HG03520 (cell line): Measurements from ENCODE around the gene PEF1.

Source experiments
- ATAC-seq: cut with Tn5 transposase; IDR thresholded peaks from one replicate; pipeline ENCODE4 v1.9.1; 2021; ENCODE audit warnings: mild to moderate bottlenecking, moderate library complexity; ENCODE audit not compliant: unreplicated experiment

Gene PEF1

GRCh38 chr1:31633117-31633516, 11.6 kb downstream of the PEF1 start:
- ATAC-seq = no peak

GRCh38 chr1:31632649-31633048, 12.0 kb downstream of the PEF1 start:
- no peak for ATAC-seq

DNA sequence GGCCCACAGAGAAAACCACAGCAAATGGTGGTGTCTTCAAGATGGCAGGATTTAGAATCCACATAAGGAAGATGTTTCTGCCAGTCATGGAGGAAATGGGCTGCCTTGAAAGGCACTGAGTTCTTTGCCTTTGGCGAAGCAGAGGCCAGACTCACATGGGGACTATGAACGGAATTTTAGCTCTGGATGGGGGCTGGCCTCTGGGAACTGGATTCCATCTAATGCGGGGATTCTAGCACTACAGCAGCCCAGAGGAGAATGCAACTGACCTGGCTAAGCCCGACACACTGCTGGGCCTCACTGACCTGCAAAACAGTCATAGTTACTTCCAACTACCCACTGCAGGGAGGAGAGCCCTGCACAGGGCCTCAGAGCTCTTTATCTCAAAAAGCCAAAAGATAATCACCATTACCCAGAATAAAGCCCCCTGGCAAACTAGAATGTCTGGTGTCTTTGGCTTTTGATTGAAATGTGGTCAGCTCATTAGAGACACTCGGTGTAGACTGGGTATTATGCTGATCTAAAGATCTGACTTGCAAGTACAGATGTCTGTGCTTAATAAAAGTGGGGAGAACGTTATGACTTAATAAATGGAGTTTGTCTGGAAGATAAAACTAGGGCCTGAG, 15.6 kb downstream of the PEF1 start:
- ATAC-seq = no peak

DNA sequence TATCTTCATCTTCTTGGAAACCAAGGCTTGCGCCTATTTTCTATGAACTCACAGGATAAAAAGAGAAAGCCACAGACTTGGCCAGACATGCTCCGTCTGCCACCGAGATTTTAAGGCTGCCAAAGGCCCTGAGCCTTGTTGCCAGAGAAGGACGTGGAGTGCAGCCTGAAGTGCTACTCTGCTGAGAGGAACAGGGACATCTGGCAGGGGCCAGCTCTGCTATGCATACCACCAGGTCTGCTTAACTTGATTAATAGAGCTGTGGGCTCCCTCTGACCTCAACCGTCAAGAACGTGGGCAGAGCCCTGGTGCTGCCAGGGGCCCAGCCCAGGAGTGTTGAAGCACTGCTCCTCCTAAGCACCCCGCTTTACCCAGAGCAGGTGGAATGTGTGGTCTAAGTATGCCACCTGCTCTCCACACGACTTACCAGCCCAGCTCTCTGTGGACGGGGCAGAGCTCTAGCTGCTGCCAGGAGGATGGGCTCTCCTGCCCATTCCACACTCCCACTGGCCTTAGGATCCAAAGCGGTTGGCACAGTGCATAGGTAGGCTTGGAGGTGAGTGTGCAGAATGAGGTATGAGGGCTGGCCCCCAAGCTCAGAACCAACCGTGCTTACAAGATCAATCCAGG, 16.6 kb downstream of the PEF1 start:
- ATAC-seq = no peak

GRCh38 chr1:31627301-31627929, 17.3 kb downstream of the PEF1 start:
- ATAC-seq = no peak

DNA sequence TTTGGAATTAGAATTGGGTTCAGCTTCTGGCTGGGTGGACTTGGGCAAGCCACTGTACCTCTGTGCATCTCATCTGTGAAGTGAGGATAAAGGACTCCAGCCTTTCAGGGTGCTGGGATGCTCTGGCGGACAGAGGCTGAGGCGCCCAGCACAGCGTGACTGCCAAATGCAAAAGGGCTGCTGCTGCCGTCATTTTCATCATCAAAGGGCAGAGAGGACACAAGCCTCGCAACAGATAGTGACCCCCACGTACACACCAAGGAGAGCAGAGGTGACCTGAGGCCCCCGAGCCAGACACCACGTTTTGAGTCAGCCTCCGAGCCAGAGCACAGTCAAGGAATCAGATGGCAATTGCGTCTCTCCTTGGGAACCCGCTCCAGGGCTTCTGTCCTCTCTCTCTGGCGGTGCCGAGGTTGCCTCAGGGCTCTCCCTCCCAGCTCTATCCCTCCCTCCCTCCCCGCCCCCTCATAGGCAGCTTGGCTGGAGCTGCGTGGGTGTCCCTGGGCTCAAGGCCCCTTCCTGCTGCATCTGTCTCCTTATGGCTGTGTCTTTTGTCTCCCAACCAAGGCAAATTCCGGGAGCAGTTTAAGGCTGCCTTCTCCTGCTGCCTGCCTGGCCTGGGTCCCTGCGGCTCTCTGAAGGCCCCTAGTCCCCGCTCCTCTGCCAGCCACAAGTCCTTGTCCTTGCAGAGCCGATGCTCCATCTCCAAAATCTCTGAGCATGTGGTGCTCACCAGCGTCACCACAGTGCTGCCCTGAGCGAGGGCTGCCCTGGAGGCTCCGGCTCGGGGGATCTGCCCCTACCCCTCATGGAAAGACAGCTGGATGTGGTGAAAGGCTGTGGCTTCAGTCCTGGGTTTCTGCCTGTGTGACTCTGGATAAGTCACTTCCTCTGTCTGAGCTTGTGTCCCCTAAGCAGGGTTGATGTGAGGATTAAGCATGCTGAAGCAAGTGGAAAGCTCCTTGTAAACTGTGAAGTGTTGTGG, 18.2 kb downstream of the PEF1 start:
- no peak for ATAC-seq

DNA sequence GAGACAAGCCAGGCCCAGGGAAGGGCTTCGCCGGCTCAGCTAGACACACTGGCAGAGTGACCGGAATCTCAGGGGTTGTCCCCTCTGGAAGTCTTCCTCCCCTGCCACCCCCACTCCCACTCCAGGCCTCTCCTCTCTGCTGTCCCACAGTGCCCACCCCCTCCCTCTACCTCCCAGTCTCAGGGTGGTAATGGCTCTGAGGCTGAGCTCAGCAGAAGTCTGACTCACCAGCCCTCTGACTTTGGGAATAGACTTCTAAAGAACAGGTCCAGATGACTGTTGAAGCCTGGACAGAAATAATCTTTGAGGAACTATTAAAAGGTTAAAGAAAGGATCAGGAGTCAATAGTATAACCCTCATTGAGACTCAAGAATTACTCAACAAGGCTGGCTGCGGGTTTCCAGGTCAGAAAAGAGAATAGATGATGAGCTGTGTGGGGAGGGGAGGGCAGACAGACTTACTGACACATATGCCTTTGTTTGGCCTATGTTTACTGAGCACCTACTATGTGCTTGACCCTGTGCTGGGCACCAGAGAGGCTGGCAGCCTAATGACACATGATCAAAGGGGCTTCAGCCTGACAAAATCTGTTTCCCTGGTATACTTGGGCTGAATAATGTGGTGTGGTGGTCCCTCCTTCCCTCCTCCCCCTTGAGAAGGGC, 19.0 kb downstream of the PEF1 start:
- no peak for ATAC-seq

GRCh38 chr1:31624731-31625514, 19.8 kb downstream of the PEF1 start:
- no peak for ATAC-seq

DNA sequence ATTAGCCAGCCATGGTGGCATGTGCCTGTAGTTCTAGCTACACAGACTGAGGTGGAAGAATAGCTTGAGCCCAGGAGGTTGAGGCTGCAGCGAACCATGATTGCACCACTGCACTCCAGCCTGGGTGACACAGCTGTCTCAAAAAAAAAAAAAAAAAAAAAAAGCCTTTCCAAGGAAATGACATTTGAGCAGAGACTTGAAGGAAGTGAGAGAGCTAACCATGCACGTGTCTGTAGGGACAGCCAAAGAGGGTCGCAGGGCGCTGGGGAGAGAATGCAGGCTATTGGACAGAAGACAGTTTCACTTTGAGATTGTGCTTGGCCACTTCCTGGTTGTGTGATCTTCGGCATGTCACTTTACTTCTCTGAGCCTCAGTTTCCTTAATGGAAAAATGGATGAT, 20.4 kb downstream of the PEF1 start:
- no peak for ATAC-seq

DNA sequence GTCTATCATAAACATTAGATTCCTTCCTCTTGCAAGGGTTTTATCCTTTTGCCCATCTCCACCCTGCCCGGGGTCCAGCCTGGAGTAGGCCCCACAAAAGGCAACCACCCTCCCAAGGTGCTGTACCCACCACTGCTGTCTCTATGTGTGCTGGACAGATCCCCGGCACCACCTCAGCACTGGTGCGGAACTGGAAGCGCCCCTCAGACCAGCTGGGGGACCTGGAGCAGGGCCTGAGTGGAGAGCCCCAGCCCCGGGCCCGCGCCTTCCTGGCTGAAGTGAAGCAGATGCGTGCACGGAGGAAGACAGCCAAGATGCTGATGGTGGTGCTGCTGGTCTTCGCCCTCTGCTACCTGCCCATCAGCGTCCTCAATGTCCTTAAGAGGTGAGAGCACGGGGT, 21.3 kb downstream of the PEF1 start:
- no peak for ATAC-seq

- ATAC-seq = no peak
These were observed 22.6 kb downstream of the PEF1 start for GRCh38 chr1:31621847-31622730.

GRCh38 chr1:31621498-31621820, 23.2 kb downstream of the PEF1 start:
- no peak for ATAC-seq

GRCh38 chr1:31620631-31621497, 23.8 kb downstream of the PEF1 start:
- ATAC-seq = no peak

- ATAC-seq = no peak
These were observed 25.5 kb downstream of the PEF1 start for GRCh38 chr1:31618916-31619846.

- no peak for ATAC-seq
These were observed 26.5 kb downstream of the PEF1 start for GRCh38 chr1:31617916-31618746.

GRCh38 chr1:31617218-31617915, 27.3 kb downstream of the PEF1 start, which contains the start of gene HCRTR1:
HCRTR1 (plus strand) TSS chr1:31617689; CDS start chr1:31619193, 1,504 bp downstream.
- ATAC-seq = no peak
